Stimulated activated CD4-positive, alpha-beta T cell treated with anti-CD3 and anti-CD28 coated beads, TNF-alpha, amount 100 ng/mL, for 1 hour (primary cell): ENCODE measurements around the gene SLC38A10.

Source experiments
- DNase-seq, 3 donors: peaks; one replicate each; pipeline ENCODE4 v3.0.0-alpha.2; 2020; ENCODE audit warnings: low read depth in 3 of 3, low spot score in 1 of 3

Gene SLC38A10

DNA sequence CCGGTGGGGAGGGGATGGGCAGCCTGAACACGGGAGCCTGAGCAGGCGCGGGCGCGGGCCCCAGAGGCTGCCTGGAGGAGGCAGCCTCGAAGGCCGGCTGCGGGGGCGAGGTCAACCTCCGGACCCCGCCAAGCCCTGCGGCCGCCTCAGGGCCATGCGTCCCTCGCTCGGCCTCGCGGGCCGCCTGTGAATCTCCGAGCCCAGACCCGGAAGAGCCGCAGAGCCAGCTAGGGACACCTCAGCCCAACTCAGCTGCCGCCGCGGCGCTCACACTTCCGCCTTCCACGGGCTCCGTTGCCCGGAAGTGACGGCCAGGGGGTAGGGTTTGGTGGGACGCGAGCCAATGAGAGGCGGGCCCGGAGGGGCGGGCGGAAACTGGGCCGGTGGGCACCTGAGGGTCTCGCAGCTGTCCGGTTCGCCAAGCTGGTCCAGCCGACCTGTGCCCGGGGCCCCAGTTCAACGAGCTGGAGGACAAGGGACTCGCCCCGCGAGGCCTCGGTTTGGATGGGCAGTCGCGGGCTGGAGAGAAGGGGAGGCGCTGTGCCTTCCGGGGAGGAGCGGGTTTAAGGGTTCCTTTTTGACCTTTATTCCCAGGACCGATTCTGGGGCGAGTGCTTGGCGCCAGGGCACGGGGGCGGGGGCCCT lies at the start of gene SLC38A10:
SLC38A10 (minus strand) TSS at position 277 of the 645 bp plus-strand sequence. CDS start 386 bp downstream, outside the sequence.
- DNase-seq: peak; percentile 71 to 84 (median 72)

DNA sequence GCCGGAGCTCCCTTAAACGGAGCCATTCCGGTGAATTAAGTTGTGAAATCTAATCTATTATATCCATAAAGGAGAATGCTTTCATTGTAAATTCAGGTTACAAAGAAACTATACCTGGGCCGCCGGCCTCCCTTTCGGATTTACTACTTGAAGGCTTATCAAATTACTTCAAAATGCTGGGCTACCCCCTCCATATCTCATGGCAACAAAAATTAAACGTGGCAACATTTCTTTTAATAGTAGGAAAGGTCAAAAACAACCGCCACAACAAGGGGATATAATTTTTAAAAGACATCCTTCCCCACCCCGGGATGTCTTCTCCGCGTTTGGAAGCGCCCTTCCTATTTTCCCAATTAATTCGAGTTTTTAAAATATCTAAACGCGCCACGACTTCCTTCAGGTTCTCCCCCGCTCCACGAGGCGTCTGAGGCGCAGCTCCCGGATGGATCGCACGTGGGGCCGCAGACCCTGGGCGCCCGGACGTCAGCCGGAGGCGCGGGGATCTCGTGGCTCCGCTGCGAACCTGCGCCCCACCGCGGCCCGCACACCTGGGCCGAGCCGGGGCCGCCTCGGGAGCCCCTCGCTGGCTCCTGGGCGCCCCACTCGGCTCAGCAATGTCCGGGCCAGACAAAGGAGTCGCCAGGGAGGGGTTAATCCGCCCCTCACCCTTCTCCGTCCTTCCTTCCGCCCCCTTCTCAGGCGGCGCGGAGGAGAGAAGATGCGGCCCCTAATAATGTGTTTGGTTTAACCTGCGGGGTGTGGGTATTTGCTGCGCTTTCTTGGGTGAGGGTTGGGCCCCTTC lies 47.4 kb upstream of the SLC38A10 start:
- DNase-seq: no peak

- DNase-seq: no peak
These were observed 46.6 kb upstream of the SLC38A10 start for GRCh38 chr17:81341516-81342268.

- DNase-seq: no peak
These were observed 45.8 kb upstream of the SLC38A10 start for GRCh38 chr17:81340607-81341515.

GRCh38 chr17:81339534-81340296 lies 44.6 kb upstream of the SLC38A10 start:
- no peak for DNase-seq

- no peak for DNase-seq
These were observed 44.1 kb upstream of the SLC38A10 start for GRCh38 chr17:81339191-81339533.

- DNase-seq: no peak
These were observed 43.4 kb upstream of the SLC38A10 start for GRCh38 chr17:81338274-81339190.

DNA sequence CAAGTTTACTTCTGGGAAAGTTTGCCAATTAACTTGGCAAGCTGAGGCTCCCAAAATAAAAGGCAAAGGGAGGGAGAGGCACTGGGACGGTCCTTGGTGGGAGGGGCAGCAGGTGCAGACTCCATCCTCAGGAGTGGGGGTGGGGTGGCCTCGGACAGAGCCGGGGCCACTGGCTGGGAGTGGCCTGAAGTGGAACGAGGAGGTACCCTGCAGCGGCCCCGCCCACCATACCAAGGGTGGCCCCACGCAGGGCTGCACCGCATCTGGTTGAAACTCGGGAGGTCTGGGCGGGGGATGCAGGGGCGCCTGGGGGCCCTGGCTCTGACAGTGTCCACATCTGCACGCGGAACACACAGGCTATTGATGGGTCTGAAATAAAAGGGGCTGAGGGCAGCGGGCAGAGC lies 42.4 kb upstream of the SLC38A10 start:
- no peak for DNase-seq

GRCh38 chr17:81336930-81337325 lies 41.8 kb upstream of the SLC38A10 start:
- no peak for DNase-seq

DNA sequence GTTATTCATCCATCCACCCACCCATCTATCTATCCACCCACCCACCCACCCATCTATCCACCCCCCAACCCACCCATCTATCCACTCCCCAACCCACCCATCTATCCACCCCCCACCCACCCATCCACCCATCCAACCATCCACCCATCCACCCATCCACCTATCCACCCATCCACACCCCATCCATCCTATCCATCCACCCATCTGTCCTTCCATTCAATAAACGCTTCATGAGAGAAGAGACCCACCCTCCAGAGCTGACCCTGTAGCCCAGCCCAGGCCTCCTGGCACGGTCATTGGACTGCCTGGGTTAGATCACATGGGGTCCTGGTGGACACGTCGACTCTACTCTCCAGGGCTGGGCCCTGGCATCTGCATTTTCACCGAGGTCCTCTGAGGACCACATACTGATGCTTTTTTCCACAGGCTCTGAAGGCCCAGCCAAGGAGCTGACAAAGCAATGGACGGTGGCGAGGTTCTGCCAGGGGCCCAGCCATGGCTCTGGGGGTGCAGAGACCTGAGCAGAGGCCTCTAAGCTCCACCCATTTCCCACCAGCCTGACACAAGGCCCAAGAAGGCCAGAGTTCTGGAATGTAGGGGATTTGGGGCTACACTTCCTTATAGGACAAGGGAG lies 41.3 kb upstream of the SLC38A10 start:
- DNase-seq: no peak

GRCh38 chr17:81335773-81336157 lies 40.7 kb upstream of the SLC38A10 start:
- DNase-seq: no peak

GRCh38 chr17:81334987-81335772 lies 40.1 kb upstream of the SLC38A10 start:
- DNase-seq: no peak

- DNase-seq: no peak
These were observed 39.3 kb upstream of the SLC38A10 start for GRCh38 chr17:81334391-81334901.

DNA sequence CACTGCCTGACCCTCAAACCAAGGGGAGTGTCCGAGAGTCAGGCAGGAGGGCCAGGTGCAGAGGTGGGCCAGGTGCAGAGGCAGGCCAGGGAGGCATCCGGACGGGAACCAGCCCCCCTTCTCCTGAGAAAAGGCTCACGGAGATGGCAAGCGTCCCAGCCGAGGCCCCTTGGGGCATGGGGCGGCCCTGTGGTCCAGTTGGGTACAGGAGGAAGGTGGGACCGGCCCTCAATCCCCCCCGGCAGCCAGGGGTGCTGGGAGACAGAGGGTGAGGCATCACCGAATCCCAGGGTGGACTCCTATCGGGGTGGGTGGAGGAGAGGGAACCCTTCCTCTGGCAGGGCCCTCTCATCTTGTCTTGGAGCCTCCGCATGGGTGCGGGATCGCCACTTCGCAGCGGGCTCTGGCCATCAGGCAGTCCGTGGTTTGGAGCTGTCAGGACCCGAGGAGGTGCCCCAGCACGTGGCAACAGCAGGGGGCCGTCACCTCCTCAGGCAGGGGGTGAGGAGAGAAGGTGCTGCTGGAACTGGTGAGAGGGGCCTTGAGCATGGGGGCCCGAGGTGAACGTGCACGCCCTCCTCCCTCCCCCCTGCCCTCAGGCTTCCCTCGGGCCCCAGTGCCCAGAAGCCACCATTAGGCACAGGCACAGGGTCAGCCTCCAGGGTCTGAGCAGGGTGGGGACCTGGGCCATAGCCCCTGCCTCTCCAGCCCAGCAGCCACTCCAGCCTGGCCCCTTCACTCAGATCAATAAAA lies 38.7 kb upstream of the SLC38A10 start:
- no peak for DNase-seq

- DNase-seq: no peak
These were observed 37.9 kb upstream of the SLC38A10 start for GRCh38 chr17:81332914-81333528.

GRCh38 chr17:81332118-81332834 lies 37.2 kb upstream of the SLC38A10 start:
- DNase-seq: no peak
